Panc1 (cell line): ENCODE measurements around the gene GUCY2F.

Source experiments
- POLR2AphosphoS5 ChIP-seq: IDR thresholded peaks from 2 replicates; pipeline ENCODE4 v1.6.1; 2012; ENCODE audit warnings: mild to moderate bottlenecking, low read depth, low read length, moderate library complexity
- TCF7L2 ChIP-seq: IDR thresholded peaks from 2 replicates; pipeline ENCODE4 v1.6.1; 2011; ENCODE audit warnings: mild to moderate bottlenecking, low read depth, low read length, inconsistent platforms
- TF ChIP-seq, protein P1 (sequence below): fragments of 450-650 bp; IDR thresholded peaks from 2 replicates; pipeline ENCODE4 v1.5.1; 2017; ENCODE audit warnings: mild to moderate bottlenecking

DNA sequence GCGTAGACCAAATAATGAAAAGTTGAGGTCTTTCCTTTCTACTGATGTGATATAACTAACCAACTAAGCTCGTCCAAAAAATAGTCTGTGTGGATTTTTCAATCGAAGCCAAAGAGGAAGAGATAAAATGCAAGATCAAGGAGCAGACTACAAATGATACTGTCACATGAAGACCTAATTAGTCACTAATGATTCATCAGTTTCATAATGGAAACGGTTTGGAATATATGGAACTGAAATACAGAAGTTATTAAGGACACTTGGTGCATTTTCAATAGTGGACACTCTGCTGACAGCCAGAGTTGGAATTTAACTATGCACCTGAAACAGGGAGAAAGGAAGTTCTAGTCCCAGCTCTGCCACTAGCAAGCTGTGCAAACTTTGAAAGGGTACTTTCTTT is 119.8 kb downstream of the GUCY2F start:
- TF ChIP-seq TCF7L2: no peak
- TF ChIP-seq POLR2AphosphoS5: no peak
- TF ChIP-seq, protein P1, sequence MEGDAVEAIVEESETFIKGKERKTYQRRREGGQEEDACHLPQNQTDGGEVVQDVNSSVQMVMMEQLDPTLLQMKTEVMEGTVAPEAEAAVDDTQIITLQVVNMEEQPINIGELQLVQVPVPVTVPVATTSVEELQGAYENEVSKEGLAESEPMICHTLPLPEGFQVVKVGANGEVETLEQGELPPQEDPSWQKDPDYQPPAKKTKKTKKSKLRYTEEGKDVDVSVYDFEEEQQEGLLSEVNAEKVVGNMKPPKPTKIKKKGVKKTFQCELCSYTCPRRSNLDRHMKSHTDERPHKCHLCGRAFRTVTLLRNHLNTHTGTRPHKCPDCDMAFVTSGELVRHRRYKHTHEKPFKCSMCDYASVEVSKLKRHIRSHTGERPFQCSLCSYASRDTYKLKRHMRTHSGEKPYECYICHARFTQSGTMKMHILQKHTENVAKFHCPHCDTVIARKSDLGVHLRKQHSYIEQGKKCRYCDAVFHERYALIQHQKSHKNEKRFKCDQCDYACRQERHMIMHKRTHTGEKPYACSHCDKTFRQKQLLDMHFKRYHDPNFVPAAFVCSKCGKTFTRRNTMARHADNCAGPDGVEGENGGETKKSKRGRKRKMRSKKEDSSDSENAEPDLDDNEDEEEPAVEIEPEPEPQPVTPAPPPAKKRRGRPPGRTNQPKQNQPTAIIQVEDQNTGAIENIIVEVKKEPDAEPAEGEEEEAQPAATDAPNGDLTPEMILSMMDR: no peak
